OCI-LY7 (cell line): ENCODE results near the gene ZC3H11A.

Source experiments
- EZH2phosphoT487 ChIP-seq: fragments of 200-600 bp; sonication (generic); IDR thresholded peaks from 2 replicates; pipeline ENCODE4 v1.6.1; 2018; ENCODE audit warnings: low read depth, borderline replicate concordance, mild to moderate bottlenecking, mixed run types, antibody characterized with exemption, low read length, moderate library complexity, mixed read lengths
- TF ChIP-seq, protein P1 (sequence below): fragments of 200-600 bp; sonication (generic); conservative IDR thresholded peaks from 2 replicates; pipeline ENCODE4 v1.5.1; 2014; ENCODE audit warnings: mild to moderate bottlenecking, antibody characterized with exemption, low read length, moderate library complexity, mixed read lengths

DNA sequence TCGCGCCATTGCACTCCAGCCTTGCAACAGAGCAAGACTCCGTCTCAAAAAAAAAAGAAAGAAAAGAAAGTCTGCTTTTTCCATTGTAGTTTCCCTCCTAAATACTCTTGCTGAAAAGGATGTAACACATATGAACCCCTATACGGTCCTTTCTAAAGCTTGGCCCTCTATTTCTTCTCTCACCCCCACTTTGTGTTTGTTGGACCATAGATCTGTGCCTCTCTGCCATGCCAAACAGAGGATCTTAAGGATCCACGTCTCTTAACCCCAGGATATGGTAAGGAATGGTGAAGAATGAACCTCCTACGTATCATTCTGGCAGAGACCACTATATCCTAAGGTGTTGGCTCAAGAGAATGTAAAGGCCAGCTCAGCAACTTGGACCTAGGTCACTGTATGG lies 49.1 kb upstream of the ZC3H11A start:
- TF ChIP-seq, protein P1, sequence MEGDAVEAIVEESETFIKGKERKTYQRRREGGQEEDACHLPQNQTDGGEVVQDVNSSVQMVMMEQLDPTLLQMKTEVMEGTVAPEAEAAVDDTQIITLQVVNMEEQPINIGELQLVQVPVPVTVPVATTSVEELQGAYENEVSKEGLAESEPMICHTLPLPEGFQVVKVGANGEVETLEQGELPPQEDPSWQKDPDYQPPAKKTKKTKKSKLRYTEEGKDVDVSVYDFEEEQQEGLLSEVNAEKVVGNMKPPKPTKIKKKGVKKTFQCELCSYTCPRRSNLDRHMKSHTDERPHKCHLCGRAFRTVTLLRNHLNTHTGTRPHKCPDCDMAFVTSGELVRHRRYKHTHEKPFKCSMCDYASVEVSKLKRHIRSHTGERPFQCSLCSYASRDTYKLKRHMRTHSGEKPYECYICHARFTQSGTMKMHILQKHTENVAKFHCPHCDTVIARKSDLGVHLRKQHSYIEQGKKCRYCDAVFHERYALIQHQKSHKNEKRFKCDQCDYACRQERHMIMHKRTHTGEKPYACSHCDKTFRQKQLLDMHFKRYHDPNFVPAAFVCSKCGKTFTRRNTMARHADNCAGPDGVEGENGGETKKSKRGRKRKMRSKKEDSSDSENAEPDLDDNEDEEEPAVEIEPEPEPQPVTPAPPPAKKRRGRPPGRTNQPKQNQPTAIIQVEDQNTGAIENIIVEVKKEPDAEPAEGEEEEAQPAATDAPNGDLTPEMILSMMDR: no peak
- TF ChIP-seq EZH2phosphoT487: no peak
